ENCODE measurements around the gene PKNOX2. TPM values are rescaled to one million over a fixed set of nuclear protein-coding genes. Genes with fewer than 3 reads are reported as not detected.
A peak's percentile ranks its signal among the peaks of the same experiment; 100 is the strongest.

PKNOX2 gene
- total RNA-seq, 1 experiment from 2014 or later, result not detected

- peaks cover 100% of the 10 kb centered on the region for H3K27me3 Mint-ChIP-seq (ENCODE audit: unreplicated experiment)
- CTCF ChIA-PET, result no interaction called here
- TF ChIP-seq CTCF (IDR thresholded peaks at IDR 0.05; ENCODE audit: unreplicated experiment), result no peak
- H3K36me3 Mint-ChIP-seq (ENCODE audit: insufficient read depth, unreplicated experiment), result no peaks in the 10 kb centered on the region
- BruUV-seq (replicated peaks), result no TSS peak
- no peaks in the 10 kb centered on the region for H3K4me1 Mint-ChIP-seq (ENCODE audit: low read depth, unreplicated experiment)
- no peak for DNase-seq
- no peak overlapping the region for H3K27ac Mint-ChIP-seq (ENCODE audit: unreplicated experiment)
- intact Hi-C loops (cut with micrococcal nuclease; ENCODE audit: unreplicated experiment), result loop anchor here (10.0 kb wide), 1 partner anchor 308 kb away; no protein-coding TSS in a partner anchor
- H3K9me3 Mint-ChIP-seq (ENCODE audit: low read depth, unreplicated experiment), result no peaks in the 10 kb centered on the region
- H3K4me3 Mint-ChIP-seq (ENCODE audit: low read depth, unreplicated experiment), result no peak overlapping the region
Observed at GRCh38 chr11:125402435-125402834, 237.9 kb downstream of the PKNOX2 start.

- Mint-ChIP-seq H3K4me1 (ENCODE audit: low read depth, unreplicated experiment) (no peaks in the 10 kb centered on the region), H3K36me3 (ENCODE audit: insufficient read depth, unreplicated experiment) (no peaks in the 10 kb centered on the region), H3K4me3 (ENCODE audit: low read depth, unreplicated experiment) (no peak overlapping the region), H3K27ac (ENCODE audit: unreplicated experiment) (no peak overlapping the region), H3K27me3 (ENCODE audit: unreplicated experiment) (peaks cover 100% of the 10 kb centered on the region), H3K9me3 (ENCODE audit: low read depth, unreplicated experiment) (no peaks in the 10 kb centered on the region)
- CTCF ChIA-PET, result interaction anchor here (0.9 kb wide), 1 partner anchor 735 kb away, joined by 3 read pairs; no protein-coding TSS in a partner anchor
- no peak for DNase-seq
- intact Hi-C loops (cut with micrococcal nuclease; ENCODE audit: unreplicated experiment), result loop anchor here (10.0 kb wide), 1 partner anchor 309 kb away; no protein-coding TSS in a partner anchor
- BruUV-seq (replicated peaks), result no TSS peak
- TF ChIP-seq CTCF (IDR thresholded peaks at IDR 0.05; ENCODE audit: unreplicated experiment), result no peak
Observed at GRCh38 chr11:125404157-125404810, 239.7 kb downstream of the PKNOX2 start.

- DNase-seq, result peak; percentile 75
- peaks cover 100% of the 10 kb centered on the region for H3K27me3 Mint-ChIP-seq (ENCODE audit: unreplicated experiment)
- H3K4me3 Mint-ChIP-seq (ENCODE audit: low read depth, unreplicated experiment), result no peak overlapping the region
- peak; percentile 74 for TF ChIP-seq CTCF (IDR thresholded peaks at IDR 0.05; ENCODE audit: unreplicated experiment)
- BruUV-seq (replicated peaks), result no TSS peak
- H3K27ac Mint-ChIP-seq (ENCODE audit: unreplicated experiment), result no peak overlapping the region
- no peaks in the 10 kb centered on the region for H3K9me3 Mint-ChIP-seq (ENCODE audit: low read depth, unreplicated experiment)
- no peaks in the 10 kb centered on the region for H3K4me1 Mint-ChIP-seq (ENCODE audit: low read depth, unreplicated experiment)
- H3K36me3 Mint-ChIP-seq (ENCODE audit: insufficient read depth, unreplicated experiment), result no peaks in the 10 kb centered on the region
- intact Hi-C loops (cut with micrococcal nuclease; ENCODE audit: unreplicated experiment), result loop anchor here (5.0 to 10.0 kb wide), 2 partner anchors 310 to 448 kb away; no protein-coding TSS in a partner anchor
- CTCF ChIA-PET, result interaction anchor here (0.9 kb wide), 1 partner anchor 736 kb away, joined by 3 read pairs; no protein-coding TSS in a partner anchor
Observed at GRCh38 chr11:125404811-125405790, 240.6 kb downstream of the PKNOX2 start.

GRCh38 chr11:125407046-125407445 lies 242.5 kb downstream of the PKNOX2 start:
- no peaks in the 10 kb centered on the region for H3K9me3 Mint-ChIP-seq (ENCODE audit: low read depth, unreplicated experiment)
- H3K27me3 Mint-ChIP-seq (ENCODE audit: unreplicated experiment), result peaks cover 100% of the 10 kb centered on the region
- no peak overlapping the region for H3K27ac Mint-ChIP-seq (ENCODE audit: unreplicated experiment)
- intact Hi-C loops (cut with micrococcal nuclease; ENCODE audit: unreplicated experiment), result loop anchor here (5.0 to 10.0 kb wide), 2 partner anchors 312 to 450 kb away; no protein-coding TSS in a partner anchor
- DNase-seq, result no peak
- H3K36me3 Mint-ChIP-seq (ENCODE audit: insufficient read depth, unreplicated experiment), result no peaks in the 10 kb centered on the region
- no peaks in the 10 kb centered on the region for H3K4me1 Mint-ChIP-seq (ENCODE audit: low read depth, unreplicated experiment)
- TF ChIP-seq CTCF (IDR thresholded peaks at IDR 0.05; ENCODE audit: unreplicated experiment), result no peak
- CTCF ChIA-PET, result no interaction called here
- no TSS peak for BruUV-seq (replicated peaks)
- H3K4me3 Mint-ChIP-seq (ENCODE audit: low read depth, unreplicated experiment), result no peak overlapping the region
